ENCODE data around the gene SBK1. TPM values are rescaled to one million over a fixed set of nuclear protein-coding genes. Genes with fewer than 3 reads are reported as not detected.

Gene SBK1
- total RNA-seq, 1 experiment from 2014 or later = 19.2 TPM

DNA sequence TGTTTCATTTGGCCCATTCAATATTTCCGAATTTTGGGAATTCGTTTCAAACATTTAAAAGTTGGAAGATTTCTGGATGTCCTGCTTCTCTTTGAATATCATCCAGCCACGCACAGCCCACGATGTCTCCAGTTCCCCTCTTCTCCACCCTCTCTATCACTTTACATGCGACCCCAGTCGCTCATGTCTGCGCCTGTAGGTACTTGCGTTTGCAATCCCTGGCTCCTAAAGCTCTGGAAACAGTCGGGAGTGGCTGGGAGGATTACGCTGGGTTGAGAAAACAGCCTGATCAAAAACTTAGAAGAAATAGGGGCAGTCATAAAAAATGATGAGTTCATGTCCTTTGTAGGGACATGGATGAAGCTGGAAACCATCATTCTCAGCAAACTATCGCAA is 1.5 kb upstream of the SBK1 start:
- H3K27ac ChIP-seq (ENCODE audit: low read depth, low read length) = no peak overlapping the region
- no peak overlapping the region for H2AFZ ChIP-seq (ENCODE audit: low read depth, low read length, poor library complexity, severe bottlenecking)
- TF ChIP-seq CEBPB (IDR thresholded peaks at IDR 0.05; ENCODE audit: low read depth) (no peak), JUND (IDR thresholded peaks at IDR 0.05) (no peak), ATF3 (IDR thresholded peaks at IDR 0.05) (no peak), SP1 (IDR thresholded peaks at IDR 0.05; ENCODE audit: low read depth) (no peak), YY1 (IDR thresholded peaks at IDR 0.05; ENCODE audit: extremely low read depth, insufficient replicate concordance, low read depth, low read length) (no peak), EZH2phosphoT487 (IDR thresholded peaks at IDR 0.05; ENCODE audit: borderline replicate concordance) (no peak), FOSL1 (IDR thresholded peaks at IDR 0.05; ENCODE audit: low read depth) (no peak), POLR2AphosphoS5 (IDR thresholded peaks at IDR 0.05; ENCODE audit: low read depth, low read length) (no peak), ZFX (IDR thresholded peaks at IDR 0.05) (no peak), CBX3 (IDR thresholded peaks at IDR 0.05; ENCODE audit: low read depth) (no peak)
- TF ChIP-seq, protein P1, sequence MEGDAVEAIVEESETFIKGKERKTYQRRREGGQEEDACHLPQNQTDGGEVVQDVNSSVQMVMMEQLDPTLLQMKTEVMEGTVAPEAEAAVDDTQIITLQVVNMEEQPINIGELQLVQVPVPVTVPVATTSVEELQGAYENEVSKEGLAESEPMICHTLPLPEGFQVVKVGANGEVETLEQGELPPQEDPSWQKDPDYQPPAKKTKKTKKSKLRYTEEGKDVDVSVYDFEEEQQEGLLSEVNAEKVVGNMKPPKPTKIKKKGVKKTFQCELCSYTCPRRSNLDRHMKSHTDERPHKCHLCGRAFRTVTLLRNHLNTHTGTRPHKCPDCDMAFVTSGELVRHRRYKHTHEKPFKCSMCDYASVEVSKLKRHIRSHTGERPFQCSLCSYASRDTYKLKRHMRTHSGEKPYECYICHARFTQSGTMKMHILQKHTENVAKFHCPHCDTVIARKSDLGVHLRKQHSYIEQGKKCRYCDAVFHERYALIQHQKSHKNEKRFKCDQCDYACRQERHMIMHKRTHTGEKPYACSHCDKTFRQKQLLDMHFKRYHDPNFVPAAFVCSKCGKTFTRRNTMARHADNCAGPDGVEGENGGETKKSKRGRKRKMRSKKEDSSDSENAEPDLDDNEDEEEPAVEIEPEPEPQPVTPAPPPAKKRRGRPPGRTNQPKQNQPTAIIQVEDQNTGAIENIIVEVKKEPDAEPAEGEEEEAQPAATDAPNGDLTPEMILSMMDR (IDR thresholded peaks at IDR 0.05 in 2 of 3, conservative IDR thresholded peaks at IDR 0.05 in 1 of 3; ENCODE audit: borderline replicate concordance in 1 of 3, insufficient read depth in 1 of 3, low read depth in 2 of 3, low read length in 2 of 3) = no peak
- H3K9ac ChIP-seq (ENCODE audit: low read length) = no peak overlapping the region
- no peaks in the 10 kb centered on the region for H3K9me2 ChIP-seq (ENCODE audit: insufficient read depth)
- DNase-seq (ENCODE audit: low read depth, low spot score) (no peak), ATAC-seq (no peak)
- H3K36me3 ChIP-seq (ENCODE audit: control insufficient read depth in 1 of 2, insufficient read depth in 2 of 2, low read length in 2 of 2) = no peaks in the 10 kb centered on the region; a peak in 1 of 4 replicates
- no peak overlapping the region for H3K4me3 ChIP-seq (replicated peaks in 1 of 2; ENCODE audit: low read depth in 1 of 2, low read length in 2 of 2)
- no TSS peak for BruUV-seq (replicated peaks)
- RAD21 ChIA-PET (ENCODE audit: low non-redundant PET in 1 of 2, low total read pairs in 2 of 2, uncharacterized antibody in 2 of 2, unreplicated experiment in 2 of 2) = no interaction called here
- H3K79me2 ChIP-seq (ENCODE audit: insufficient read depth, low read length) = peaks cover 10% of the 10 kb centered on the region; the same call in 1 of the 2 replicates
- H3K4me1 ChIP-seq (ENCODE audit: control insufficient read depth in 1 of 2, insufficient read depth in 2 of 2, low read length in 2 of 2) = peaks cover 0 to 15% of the 10 kb centered on the region in 2 experiments; a peak in 2 of 4 replicates
- H3K4me2 ChIP-seq (ENCODE audit: low read length) = peak overlapping the region; percentile 55
- intact Hi-C loops (cut with micrococcal nuclease) = no loop called here
- H3K27me3 ChIP-seq (ENCODE audit: insufficient read depth, low read length) = no peaks in the 10 kb centered on the region
- no peaks in the 10 kb centered on the region for H3K9me3 ChIP-seq (ENCODE audit: control insufficient read depth in 1 of 2, insufficient read depth in 1 of 2, low read depth in 1 of 2, low read length in 2 of 2)
- no peaks in the 10 kb centered on the region for H4K20me1 ChIP-seq (ENCODE audit: insufficient read depth)
- CTCF ChIA-PET = no interaction called here
- POLR2A ChIA-PET = interaction anchor here (0.6 kb wide), 1 partner anchor 61 kb away, joined by 3 read pairs; no protein-coding TSS in a partner anchor

All from HCT116 (cell line).